ENCODE results near the gene ZNF775.

ZNF775 gene

DNA sequence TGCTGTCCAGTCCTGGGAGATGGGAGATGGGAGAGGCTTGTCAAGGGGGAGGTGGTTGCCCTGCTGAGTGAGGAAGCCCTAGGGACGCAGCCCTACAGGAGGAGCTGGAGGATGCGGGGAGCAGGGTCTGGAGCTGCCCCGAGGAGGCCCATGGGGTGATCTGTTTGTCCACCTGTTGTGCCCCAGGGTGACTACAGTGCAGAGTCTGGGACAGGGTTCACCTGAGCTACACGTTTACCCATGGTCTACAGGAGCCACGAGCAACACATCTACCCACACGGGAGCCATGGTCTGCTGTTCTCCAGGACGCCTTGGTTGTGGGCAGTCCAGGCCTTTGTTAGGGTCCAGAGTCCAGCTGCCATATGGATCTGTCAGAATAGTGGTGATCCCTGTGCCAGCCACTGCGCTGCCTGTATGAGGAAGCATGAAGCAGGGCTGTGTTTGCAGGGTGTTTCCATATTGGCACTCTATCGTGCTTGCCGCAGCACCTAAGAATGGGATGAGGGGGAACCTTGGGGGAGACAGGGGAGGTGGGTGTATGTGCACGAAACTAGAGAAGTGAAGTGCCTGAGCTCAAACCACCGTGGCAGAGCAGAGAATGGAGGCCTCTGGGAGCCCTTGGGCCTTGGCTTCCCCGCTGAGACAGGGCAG, 23.7 kb downstream of the ZNF775 start:
- DNase-seq, result no peak

DNA sequence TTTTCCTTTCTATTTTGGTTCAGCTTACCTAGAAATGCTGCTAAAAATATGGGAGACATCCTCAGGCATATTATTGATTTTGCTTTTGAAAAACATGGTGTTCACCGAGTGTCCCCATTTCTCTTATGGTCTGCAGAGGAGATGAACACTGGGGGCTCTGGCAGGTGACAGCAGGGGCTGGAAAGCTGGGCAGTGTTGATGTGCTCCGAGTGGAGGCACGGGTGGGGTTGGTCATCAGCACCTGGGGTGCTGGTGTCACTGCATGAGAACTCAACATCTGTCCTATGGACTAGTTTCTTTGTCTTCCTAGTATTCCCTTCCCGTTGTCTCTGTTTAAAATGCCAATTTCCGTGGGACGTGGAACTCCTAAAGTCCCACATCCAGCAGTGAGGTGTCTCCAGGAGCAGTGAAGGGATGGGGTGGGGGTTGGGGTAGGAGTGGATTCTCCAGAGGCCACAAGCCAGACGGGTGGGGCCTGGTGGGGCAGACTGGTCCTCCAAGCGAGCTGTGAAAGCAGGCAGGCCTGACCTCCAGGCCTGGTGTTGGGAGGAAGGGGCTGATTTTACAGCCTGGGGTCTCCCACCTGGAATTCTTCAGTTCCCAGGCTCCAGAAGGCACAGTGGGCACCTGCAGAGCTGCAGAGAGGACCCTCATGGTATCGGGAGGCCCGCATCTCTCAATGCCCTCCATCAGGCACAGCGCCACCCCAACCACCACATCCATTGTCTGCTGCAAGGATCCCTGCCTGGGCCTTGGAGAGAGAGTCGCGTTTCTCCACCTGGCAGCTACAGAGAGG, 24.4 kb downstream of the ZNF775 start:
- no peak for DNase-seq

DNA sequence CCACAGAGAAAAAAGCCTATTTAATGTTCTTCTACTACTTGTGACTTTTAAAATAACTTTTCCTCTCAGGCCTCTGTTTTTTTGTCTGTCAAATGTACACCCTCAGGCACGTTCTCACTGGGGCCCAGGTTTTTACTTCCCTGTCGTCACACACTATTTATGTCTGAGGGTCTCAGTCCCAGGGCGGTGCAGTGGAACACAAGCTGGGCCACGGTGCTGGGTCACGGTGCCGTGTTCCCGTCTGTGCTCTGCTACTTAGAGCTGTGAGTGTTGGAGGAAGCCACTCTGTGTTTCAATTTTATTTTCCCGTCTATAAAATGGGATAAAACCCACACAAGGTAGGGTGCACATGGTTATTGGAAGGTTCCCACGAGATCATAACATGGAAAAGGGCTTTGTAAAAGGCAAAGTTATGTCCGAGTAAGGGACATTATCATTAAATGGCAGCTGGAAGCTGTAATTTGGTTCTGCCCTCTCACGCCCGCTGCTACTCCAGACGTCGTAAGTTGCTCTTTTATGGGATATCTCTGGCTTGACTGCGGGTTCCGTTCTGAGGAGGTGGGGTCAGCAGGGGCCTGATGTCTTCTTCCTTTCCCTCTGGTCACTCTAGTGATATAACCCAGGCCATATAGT, 25.2 kb downstream of the ZNF775 start:
- DNase-seq, result no peak

DNA sequence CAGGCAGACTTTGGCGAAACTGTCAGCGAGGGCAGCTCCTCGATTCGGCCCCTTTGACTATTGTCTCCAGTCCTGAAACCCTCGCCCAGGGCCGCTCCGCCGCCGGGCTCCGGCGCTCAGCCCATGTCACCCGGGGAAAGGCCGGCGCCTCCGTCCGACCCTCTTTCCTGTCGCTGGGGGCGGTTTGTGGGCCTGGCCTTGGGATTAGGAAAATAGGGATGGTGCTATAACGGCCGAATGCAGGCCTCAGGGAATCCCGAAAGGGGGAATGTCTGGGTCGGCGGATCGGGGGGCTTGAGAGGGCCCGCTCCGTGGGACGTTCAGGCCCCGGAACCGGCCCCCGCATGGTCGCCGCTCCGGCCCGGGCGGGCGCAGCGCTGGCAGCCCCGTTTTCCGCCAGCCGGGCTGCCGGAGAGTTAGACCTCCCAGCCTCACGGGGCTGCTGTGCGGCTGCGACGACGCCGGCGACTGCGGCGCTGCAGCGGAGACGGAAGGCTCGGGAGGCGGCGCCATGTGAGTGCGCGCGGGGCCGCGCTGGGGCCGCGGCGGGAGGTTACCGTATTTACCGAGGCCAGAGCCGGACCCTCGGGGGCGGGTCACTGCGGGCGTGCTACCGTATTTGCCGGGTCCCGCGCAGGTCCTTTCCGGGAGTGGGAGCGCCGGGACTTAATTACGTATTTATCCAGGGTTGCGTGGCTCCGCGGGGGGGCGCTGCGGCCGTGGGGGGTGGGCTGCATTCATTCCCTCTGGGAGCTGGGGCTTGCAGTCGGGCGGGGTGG, 25.9 kb downstream of the ZNF775 start:
- DNase-seq, result peak; percentile 94

DNA sequence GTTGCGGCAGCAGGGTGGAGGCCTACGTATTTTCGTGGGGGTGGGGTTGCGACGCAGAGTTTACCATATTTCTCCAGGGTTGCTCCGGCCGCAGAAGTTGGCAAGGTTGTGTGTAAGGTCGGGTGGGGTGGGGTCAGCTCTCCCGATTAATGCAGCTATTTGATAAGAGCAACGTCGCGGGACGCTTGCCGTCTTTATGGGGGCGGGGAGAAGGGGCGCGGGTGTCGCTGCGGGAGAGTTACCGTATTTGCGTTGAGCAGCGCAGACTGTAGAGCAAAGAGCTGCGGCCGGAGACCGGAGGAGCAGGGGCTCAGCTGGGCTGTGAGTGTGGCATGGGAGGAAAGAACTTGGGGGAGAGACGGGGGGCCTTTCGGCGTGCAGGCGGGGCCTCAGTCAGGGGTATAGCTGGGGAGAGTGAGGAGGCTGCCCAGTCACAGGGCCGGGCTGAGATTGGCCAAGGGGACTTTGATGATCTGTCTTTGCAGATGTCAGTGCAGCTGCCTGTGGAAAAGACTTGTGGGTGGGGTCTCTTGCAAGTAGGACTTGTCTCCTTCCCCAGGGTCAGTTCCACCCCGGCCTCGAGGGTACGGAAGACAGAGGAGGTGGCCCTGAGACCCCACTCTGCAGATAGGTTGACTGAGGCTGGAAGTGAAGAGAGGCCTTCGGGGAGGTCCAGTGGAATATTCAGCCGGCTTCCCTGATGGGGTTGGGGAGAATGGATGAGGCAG, 26.6 kb downstream of the ZNF775 start:
- DNase-seq, result peak; percentile 71

DNA sequence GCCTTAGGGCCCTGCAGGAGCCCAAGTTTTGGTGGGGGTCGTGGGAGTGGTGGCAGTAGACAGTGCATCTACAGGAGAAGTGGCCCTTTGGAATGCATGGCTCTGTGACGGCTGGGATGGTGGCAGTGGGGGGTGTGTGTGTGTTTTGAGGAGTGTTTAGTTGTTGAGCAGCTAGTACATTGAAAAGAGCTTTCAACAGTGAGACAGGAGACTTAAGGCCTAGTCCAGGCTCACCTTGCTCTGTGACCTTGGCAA, 27.1 kb downstream of the ZNF775 start:
- no peak for DNase-seq

DNA sequence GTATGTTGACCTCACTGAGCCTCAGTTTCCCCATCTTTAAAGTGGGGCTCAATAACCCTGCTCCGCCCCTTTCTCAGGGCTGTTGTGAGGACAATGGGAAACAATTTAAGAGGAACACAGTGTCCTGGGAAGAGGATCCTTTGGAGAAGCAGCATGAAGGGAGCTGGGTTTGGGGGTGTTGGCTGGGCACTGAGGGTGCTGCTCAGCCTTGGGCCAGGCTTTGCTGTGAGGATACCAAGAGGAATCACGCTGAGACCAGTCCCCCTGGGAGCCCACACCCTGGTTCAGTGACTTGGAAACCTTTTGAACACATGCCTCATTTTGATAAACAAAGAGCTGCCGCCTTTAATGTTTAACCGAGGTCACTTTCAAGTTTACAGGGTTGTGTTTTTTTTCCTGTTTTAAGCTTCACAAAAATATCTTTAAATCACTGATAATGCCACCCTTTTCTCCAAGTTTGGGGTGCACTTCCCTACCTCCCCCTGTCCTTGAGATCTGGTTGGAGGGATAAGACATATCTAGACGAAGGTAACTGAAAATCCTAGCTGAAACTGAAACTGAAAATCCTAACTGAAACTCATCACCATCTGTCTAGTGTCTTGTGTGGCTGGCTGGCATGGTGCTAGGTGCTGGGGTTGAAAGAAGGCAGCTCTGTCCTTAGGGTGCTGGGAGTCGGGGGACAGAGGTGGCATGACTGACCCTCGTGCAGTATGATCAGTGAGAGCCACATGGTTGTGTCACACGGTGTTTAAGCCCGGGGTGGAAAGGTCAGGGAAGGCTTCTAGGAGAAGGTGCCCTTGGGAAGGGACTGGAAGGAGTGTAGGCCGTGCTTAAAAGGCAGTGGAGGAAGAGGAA, 27.7 kb downstream of the ZNF775 start:
- no peak for DNase-seq

DNA sequence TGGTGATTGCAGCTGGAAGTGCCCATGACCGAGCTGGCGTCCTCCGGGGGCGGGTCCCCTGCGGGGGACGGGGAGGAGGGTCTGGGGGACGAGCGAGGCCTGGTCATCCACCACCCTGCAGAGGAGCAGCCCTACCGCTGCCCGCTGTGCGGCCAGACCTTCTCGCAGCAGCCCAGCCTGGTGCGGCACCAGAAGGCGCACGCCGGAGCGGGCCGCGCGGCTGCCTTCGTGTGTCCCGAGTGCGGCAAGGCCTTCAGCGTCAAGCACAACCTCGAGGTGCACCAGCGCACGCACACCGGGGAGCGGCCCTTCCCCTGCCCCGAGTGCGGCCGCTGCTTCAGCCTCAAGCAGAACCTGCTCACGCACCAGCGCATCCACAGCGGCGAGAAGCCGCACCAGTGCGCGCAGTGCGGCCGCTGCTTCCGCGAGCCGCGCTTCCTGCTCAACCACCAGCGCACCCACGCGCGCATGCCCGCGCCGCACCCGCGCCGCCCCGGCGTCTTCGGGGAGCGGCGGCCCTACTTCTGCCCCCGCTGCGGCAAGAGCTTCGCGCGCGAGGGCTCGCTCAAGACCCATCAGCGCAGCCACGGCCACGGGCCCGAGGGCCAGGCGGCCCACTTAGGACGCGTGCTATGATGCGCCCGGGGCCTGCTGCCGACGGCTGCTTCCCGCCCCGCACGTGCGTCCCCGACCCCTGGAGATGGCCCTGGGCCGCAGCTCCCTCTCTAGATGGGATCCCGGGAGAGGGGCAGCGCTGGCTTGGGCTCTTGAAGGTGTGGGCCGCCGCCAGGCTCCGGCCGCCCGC, 28.7 kb downstream of the ZNF775 start:
- DNase-seq, result no peak

DNA sequence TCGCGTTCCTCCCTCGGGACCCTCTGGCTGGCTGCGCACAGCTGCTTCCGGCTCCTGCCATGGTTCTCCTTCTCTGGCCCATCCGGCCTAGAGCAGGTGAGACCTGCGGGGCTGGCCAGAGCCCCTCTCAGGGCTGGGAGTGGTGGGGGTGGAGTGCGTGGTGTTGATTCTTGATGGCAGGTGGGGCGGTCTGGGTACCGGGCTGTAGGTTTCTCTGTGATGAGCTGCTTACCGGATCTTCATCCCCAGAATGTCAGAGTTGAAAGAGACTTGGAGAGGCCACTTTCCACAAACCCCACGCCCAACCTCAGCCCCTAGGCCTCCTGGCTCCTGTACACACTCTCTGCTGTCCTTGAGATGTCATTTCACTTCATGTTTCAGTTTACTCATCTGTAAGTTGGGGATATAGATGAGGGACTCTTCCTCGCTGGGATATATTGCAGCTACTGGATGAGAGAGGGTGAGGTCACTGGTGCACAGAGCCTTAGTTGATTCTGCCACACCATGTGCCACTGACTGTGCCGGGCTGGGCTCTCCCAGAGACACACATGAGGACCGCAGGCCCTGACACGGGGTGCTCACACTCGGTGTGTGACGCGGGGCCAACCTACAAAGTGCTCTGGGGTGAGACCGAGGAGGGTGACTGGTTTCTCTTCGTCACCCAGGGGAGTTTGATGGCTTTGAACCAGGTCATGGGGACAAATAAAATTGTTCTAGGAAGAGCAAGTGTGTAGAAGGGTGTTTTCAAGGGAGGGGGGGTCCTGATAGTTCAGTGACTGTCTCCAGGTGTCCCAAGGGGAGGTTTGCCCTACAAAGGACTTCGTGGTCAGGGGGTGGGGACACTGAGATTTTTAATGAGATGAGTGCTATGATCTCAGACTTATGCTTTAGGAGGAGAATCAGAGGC, 29.5 kb downstream of the ZNF775 start:
- DNase-seq, result no peak

DNA sequence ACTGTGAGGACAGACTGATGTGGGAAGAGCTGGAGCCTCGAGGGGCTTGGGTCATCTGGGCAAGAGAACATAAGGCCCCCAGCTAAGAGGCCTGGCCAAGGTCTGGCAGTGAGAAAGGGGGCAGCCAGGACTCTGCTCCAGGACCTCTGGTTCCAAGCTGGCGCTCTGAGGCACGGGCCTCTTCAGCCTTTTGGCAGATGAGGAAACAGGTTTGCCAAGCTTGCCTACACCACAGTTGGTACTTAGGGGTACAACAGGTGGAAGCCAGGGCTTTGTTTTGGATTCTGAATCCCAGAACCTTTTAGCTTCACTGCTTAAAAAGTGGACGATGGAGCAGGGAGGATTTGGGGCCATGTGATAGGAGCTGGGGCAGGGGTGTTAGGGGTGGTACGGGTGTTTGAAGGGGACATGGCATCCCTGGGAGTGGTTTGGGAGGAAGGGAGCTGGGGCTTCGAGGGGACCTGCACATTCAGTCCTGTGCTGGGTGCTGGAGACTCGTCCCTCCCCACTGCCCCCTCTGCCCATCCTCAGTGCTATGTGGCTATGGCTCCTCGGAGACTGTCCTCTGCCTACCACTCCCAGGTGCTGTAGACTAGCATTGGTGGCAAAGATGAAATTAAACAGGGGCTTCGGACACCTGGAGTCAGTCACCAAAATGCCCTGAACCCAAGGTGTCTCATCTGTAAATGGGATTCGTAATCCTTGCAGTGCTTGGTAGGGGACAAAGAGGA, 30.3 kb downstream of the ZNF775 start:
- DNase-seq, result no peak

DNA sequence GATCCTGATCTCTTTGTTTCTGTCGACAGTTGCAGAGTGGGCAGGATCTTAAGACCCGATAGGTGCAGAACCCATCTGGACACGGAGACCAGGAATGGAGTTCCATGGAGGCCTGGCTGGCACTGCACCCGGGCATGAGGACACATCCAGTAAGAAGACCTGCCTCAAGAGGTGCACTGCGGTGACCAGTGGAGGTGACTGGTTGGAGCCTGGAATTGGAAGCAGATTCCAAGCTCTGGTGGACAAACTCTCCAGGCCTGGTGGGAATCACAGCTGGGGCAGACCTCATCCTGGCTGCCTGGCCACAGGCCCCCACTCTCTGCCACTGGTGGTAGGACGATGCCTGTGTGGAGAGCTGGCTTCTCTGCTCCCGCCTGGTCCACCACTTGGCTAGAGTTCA, 31.0 kb downstream of the ZNF775 start:
- no peak for DNase-seq

DNA sequence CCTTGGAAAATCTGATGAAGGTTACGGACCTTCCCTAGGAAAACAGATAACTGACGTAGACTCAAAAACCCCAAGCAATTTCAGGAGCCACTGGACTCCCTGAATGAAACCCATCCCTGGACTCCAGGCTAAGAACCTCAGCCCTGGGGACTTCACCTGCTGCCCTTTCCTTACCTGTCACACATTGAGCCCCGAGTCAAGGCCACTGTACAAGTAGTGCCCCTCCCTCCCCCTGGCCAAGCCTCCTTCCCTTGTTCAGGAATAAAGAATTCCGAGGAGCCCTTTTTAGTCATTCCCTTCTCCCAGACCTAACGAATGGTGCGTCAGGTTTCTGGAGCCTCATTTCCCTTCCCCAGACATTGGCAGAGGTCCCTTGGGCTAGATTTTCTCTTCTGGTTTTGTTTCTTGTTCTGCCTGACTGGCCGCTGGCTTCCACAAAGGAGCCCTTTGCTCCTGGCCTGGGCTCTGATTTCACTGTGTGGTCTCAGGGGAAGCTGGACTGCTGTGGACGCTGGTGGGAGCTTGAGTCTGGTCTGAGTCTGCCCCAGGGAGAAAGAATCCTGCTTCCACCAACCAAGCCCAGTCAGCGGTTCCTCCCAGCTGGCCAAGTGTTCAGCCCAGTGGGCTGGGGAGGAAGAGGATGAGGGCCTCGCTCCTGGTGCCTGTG, 31.7 kb downstream of the ZNF775 start:
- DNase-seq, result peak; percentile 29

DNA sequence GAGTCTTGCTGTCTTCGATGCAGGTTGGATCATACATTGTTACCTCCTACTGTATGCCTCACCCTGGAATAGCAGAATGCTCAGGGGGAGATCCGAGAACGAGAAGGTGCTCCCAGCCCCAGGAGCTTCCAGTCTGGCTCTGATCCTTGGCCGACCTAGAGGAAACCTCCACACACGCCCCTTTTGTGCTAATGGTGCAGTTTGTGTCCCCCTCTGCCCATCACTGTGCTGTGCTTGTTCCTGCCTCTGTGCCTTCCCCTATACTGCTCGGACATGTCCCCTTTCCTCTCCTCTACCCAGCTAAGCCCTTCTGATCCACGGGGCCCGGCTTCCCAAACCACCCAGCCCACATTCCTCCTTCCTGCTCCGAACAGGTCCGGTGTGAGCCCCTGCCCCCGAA, 32.5 kb downstream of the ZNF775 start:
- no peak for DNase-seq

DNA sequence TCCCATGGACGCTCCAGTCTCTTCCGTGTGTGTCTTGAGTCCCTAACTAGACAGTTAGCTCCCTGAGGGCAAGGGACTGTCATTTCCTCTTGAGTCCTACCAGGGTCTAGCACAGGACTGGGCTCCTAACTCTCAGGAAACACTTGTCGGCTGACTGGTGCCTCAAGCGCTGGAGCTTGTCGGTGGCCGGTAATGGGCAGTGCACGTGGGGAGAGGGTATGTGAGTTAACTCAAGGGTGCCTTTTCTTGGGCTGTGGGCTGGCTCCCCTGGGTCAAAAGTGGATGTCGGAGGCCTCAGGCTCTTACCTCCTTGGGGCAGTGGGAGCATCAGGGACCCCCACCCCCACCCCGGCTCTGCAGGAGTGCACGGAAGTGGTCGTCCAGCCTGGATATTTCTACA, 32.9 kb downstream of the ZNF775 start:
- no peak for DNase-seq

DNA sequence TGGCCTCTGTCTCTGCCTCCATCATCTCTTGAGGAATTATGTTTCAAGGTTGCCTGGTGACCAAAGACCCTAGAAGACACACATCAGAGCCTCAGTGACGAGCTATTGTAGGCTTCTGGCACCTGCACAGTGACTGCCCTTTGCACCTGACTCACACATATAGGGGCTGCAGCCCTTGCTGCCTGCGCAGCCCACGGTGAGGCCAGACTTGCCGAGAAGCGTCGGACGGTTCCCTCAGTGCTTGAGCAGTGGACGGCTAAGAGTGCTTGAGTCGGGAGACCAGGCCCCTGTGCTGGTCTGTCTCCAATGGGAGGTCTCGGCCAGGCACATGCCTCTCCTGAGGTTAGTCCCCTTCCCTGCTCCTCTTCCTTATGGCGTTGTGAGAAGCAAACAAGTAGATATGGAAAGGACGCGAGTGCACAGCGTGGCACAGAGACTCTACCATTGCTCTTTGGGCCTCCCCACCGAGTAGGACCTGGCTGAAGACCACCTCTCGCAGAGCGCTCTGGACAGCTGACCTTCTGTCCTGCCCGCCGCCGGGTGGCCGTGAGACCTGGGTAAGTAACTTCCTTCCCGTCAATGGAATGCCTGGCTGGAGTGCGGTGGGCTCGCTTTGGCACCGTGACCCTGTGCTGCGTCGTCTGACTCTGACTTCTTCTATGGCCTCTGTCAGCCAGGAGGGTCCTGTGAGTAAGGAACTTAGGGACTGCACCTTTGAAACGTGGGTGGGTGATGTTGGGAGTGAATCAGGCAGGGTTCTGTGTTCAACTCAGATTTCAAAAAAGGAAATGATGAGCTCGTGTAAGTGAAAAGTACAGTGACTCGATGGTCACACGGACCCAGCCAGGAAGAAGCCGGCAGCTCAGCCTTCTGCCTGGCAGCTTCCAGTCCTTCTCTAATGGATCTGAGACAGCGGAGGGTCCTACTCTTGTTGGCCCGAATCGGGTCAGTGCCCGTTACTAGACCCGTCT, 33.7 kb downstream of the ZNF775 start:
- no peak for DNase-seq

DNA sequence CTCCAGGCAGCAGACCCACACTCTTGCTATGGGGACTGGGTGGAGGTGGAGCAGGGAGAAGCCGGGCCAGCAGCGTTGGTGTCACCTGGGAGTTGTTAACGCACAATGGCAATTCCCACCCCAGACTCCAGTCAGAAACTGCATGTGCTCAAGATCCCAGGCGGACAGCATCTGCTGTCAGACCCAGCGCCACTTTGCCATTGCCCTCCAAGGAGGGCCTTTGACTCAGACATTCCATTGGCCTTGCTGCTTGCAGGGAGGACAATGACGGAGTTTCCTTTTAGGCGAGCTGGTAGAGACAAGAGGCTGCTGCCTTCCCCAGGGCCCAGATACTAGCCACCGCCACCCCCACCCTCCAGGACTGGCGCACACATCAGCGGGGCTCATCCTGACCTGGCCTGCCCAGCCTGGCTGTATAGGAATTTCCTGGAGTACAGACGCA, 34.5 kb downstream of the ZNF775 start:
- no peak for DNase-seq

Data from midbrain (tissue), 1 donor.